GM15510 (cell line): ENCODE measurements around the gene OR8B8.

ENCODE experiments used
- POLR2A ChIP-seq: IDR thresholded peaks from 3 replicates; pipeline ENCODE4 v1.6.1; 2011; ENCODE audit warnings: borderline replicate concordance; ENCODE audit not compliant: insufficient read length; ENCODE audit errors: extremely low read depth

OR8B8 gene

DNA sequence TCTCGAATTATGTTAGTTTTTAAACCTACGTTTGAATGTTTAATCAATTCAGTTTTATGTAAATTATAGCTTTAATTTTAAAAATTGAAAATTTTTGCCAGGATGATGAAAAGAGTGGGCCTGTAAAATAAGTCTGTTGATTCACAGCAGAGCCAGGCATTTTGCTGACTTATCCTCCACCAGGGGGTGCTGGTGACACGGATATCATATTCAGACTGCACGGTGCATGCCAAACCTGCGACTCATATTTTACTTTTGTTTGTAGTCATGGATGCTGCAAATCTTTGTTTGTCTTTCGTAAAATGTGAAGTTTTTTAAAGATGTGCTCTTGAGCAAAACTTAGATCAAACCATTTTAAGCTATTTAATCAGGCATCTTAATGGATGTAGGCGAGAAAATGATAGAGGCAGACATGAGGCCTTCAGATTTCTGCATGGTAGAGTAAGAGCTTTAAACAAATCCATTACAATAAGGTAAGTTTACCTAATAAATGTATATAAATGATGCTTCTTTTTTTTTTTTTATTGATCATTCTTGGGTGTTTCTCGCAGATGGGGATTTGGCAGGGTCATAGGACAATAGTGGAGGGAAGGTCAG, 43.1 kb downstream of the OR8B8 start:
- TF ChIP-seq POLR2A, result no peak

GRCh38 chr11:124398924-124399323, 46.6 kb downstream of the OR8B8 start, which contains the start of gene OR8B3:
TSS of gene OR8B3 (minus strand) at chr11:124399024. CDS start at chr11:124397351, 1,673 bp downstream.
- no peak for TF ChIP-seq POLR2A

- TF ChIP-seq POLR2A, result no peak
Measured at GRCh38 chr11:124394408-124394807, 51.1 kb downstream of the OR8B8 start.
